ENCODE measurements around the gene LRRC1.

LRRC1 gene

DNA sequence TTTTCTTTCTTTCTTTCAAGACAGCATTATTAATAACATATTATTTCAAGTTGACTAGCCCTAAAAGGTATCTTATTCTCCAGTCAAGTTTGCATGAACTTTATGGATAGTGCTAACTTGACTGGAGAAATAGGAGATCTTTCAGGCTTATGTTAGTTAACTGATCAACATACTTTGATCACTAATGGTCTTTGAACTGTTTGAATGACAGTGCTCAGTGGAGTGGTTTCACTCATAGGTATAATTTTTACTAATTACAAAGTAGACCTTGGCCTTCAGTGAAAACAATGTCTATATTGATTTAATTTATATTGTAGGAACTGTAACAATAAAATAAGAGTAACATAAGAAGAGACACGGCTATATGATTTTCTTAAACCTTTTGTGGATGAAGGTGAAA, 8.0 kb upstream of the LRRC1 start:
- ChIA-PET CTCF (no interaction called here), POLR2A (ENCODE audit: low non-redundant PET) (no interaction called here)
- no peak for DNase-seq (ENCODE audit: low spot score)
- TF ChIP-seq, protein P1, sequence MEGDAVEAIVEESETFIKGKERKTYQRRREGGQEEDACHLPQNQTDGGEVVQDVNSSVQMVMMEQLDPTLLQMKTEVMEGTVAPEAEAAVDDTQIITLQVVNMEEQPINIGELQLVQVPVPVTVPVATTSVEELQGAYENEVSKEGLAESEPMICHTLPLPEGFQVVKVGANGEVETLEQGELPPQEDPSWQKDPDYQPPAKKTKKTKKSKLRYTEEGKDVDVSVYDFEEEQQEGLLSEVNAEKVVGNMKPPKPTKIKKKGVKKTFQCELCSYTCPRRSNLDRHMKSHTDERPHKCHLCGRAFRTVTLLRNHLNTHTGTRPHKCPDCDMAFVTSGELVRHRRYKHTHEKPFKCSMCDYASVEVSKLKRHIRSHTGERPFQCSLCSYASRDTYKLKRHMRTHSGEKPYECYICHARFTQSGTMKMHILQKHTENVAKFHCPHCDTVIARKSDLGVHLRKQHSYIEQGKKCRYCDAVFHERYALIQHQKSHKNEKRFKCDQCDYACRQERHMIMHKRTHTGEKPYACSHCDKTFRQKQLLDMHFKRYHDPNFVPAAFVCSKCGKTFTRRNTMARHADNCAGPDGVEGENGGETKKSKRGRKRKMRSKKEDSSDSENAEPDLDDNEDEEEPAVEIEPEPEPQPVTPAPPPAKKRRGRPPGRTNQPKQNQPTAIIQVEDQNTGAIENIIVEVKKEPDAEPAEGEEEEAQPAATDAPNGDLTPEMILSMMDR (conservative IDR thresholded peaks at IDR 0.05; ENCODE audit: low read depth), result no peak
- no peak overlapping the region for H3K27ac ChIP-seq

DNA sequence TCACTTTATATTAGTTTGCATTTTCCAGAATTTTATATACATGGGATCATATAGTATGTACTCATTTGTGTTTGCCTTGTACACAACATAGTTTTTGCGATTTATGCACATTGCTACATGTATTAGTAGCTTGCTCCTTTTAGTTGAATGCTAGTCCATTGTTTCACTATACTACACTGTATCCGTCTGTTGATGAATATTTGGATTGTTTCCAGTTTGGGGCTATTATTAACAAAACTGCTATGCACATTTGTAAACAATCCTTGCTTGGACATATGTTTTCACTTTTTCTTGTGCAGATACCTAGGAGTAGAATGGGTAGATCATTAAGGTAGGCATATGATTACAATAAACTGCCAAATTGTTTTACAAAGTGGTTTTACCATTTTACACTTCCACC, 3.9 kb upstream of the LRRC1 start:
- TF ChIP-seq, protein P1 (conservative IDR thresholded peaks at IDR 0.05; ENCODE audit: low read depth), result no peak
- ChIA-PET POLR2A (ENCODE audit: low non-redundant PET) (no interaction called here), CTCF (no interaction called here)
- no peak overlapping the region for H3K27ac ChIP-seq
- DNase-seq (ENCODE audit: low spot score), result no peak

DNA sequence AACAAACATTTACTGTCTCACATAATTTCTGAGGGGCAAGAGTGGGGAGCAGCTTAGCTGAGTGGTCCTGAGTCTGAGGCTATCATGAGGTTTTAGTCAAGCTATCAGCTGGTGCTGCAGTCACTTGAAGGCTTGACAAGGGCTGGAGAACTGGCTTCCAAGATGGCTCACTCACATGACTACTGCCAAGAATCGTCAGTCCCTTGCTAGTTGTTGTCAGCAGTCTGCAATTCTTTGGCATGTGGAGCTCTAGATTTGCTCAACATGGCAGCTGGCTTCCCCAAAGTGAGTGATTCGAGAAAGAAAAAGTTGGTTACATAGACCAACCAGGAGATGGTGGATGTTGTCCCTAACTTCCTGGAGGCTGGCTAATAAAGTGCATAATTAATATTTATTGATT, 2.8 kb upstream of the LRRC1 start:
- ChIA-PET POLR2A (ENCODE audit: low non-redundant PET) (no interaction called here), CTCF (no interaction called here)
- DNase-seq (ENCODE audit: low spot score), result no peak
- TF ChIP-seq, protein P1 (conservative IDR thresholded peaks at IDR 0.05; ENCODE audit: low read depth), result no peak
- H3K27ac ChIP-seq, result no peak overlapping the region

DNA sequence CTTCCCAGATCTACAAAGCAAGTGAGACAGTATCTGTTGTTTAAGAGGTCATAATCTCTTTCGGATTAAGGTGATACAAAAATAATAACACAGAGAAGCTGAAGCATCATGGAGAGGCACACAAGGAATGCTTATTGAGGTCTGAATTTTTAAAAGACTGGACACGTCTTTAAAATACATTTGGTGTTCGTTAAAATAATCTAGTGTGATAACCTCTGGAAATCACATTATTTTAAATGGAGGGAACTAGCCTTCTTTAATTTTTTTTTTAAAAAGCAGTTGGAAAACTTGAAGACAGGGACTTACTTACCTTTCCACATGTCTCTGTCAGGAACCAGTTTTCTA, 1.9 kb upstream of the LRRC1 start:
- POLR2A ChIA-PET (ENCODE audit: low non-redundant PET), result no interaction called here
- no peak overlapping the region for H3K27ac ChIP-seq
- TF ChIP-seq, protein P1 (conservative IDR thresholded peaks at IDR 0.05; ENCODE audit: low read depth), result no peak
- no peak for DNase-seq (ENCODE audit: low spot score)
- CTCF ChIA-PET, result interaction anchor here (0.5 to 2.6 kb wide), 3 partner anchors 65 to 162 kb away, joined by 3 to 23 read pairs (median 5); no protein-coding TSS in a partner anchor

DNA sequence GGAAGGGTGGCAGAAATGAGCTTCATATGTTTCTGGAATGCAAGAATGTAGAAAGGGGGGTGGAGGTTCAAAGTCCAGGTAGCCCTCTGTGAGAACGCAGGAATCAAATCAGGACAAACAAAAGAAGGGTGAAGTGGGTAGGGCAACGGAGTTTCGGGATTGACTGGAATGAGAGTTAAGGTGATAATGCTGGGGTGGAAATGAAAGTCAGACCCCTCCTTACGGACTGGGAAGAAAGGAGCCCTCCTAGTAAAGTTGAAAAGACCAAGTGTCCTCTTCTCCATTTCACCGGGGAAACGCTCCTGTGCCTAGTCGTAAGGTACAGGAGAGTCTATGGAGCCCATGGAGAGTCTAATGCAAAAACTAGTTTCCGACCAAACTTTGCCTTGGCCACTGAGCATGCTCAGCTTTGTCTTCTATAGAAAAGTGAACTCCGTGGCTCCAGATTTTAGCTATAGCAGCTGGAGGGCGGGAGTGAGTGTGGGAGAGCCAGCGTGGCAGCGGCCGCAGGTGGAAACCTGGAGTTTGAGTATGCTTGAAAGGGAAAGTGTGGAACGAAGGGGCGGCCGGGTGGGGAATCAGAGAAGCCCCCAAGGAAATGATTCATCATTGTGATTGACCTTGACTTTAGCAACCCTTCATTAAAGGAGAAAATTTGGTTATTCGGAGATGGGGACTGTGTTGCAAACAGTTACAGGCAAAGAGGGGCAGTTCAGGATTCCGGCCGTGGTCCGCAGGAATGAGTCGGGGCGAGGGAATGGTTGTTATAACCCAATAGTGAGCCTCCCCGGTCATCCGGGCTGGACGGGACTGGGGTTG, 1.3 kb upstream of the LRRC1 start:
- peak overlapping the region; percentile 86 for H3K27ac ChIP-seq
- ChIA-PET CTCF (interaction anchor here (0.7 to 2.6 kb wide), 4 partner anchors 68 to 542 kb away, joined by 3 to 23 read pairs (median 4); no protein-coding TSS in a partner anchor), POLR2A (ENCODE audit: low non-redundant PET) (interaction anchor here (0.5 to 1.8 kb wide), 4 partner anchors 18 to 162 kb away, joined by 3 to 10 read pairs (median 5); no protein-coding TSS in a partner anchor)
- TF ChIP-seq, protein P1 (conservative IDR thresholded peaks at IDR 0.05; ENCODE audit: low read depth), result no peak
- peak; percentile 41 for DNase-seq (ENCODE audit: low spot score)

DNA sequence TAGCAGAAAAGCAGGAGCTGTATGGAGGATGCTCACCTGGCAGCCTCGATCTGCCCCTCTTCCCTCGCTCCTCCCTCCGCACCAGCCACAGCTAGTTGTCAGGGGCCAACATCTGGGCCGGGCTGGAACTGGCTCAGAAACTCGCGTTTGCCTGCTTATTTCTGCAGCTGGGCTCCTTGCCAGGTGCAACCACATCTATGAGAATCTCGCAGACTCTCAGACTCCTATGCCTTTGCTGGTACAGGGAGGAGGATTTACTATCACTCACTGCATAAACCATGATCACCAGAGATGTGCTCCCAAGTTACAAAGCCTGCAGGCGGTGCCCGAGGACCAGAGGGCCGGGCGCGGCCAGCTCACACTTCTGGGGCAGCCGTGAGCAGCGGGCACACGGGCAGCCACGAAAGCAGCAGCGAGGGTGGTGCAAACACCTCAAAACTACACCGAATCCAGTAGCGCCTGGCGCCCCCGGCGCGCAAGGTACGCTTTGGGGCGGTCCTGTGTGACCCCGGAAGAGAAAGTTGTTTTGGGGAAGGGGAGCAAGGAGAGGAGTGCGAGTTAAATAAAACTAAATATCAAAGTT, 577 bp upstream of the LRRC1 start:
- peak overlapping the region; percentile 86 for H3K27ac ChIP-seq
- peak; percentile 77 for DNase-seq (ENCODE audit: low spot score)
- CTCF ChIA-PET, result interaction anchor here (0.6 to 2.6 kb wide), 8 partner anchors 59 to 542 kb away, joined by 3 to 23 read pairs (median 4); no protein-coding TSS in a partner anchor
- TF ChIP-seq, protein P1 (conservative IDR thresholded peaks at IDR 0.05; ENCODE audit: low read depth), result peak; percentile 46
- POLR2A ChIA-PET (ENCODE audit: low non-redundant PET), result interaction anchor here (0.5 to 1.8 kb wide), 4 partner anchors 17 to 162 kb away, joined by 3 to 10 read pairs (median 5); no protein-coding TSS in a partner anchor
